ENCODE measurements around the gene ZNF543.

Gene ZNF543

DNA sequence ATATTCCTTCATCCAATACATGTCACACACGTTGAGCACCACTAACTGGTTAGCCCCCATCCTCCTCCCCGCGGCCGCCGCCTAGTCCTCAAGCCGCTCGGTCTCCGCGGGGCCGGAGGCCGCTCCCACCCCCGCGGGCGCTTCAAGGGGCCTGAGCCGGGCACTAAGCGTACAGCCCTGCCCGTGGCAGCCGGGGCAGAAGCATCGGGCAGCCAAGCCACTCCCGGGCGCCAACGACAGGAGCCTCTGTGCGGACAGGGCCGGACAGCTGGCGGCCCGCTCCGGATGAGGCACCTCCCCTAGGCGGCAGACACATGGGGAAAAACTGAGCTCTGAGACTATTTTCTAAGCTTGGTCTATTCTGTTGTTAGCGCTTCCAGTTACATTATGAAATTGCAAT lies 2.8 kb upstream of the ZNF543 start:
- DNase-seq (ENCODE audit: low read depth): no peak
- H3K4me3 ChIP-seq (replicated peaks; ENCODE audit: low read depth, low read length): peak overlapping the region; percentile 29
- TF ChIP-seq, protein P1, sequence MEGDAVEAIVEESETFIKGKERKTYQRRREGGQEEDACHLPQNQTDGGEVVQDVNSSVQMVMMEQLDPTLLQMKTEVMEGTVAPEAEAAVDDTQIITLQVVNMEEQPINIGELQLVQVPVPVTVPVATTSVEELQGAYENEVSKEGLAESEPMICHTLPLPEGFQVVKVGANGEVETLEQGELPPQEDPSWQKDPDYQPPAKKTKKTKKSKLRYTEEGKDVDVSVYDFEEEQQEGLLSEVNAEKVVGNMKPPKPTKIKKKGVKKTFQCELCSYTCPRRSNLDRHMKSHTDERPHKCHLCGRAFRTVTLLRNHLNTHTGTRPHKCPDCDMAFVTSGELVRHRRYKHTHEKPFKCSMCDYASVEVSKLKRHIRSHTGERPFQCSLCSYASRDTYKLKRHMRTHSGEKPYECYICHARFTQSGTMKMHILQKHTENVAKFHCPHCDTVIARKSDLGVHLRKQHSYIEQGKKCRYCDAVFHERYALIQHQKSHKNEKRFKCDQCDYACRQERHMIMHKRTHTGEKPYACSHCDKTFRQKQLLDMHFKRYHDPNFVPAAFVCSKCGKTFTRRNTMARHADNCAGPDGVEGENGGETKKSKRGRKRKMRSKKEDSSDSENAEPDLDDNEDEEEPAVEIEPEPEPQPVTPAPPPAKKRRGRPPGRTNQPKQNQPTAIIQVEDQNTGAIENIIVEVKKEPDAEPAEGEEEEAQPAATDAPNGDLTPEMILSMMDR (IDR thresholded peaks at IDR 0.05; ENCODE audit: low read length, missing control alignments): no peak

DNA sequence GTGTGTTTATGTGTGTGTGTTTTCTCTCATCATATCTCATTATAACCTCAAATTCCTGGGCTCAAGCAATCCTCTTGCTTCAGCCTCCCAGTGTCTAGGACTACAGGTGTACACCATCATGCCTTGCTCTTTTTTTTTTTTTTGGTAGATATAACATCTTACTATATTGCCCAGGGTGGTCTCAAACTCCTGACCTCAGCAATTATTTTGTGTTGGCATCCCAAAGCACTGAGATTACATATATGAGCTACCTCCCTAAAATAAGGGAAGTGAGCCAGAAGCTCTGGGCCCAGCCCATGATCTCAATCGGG lies 448 bp upstream of the ZNF543 start:
- DNase-seq (ENCODE audit: low read depth): no peak
- TF ChIP-seq, protein P1 (IDR thresholded peaks at IDR 0.05; ENCODE audit: low read length, missing control alignments): no peak
- peak overlapping the region; percentile 66 for H3K4me3 ChIP-seq (replicated peaks; ENCODE audit: low read depth, low read length)

- H3K4me3 ChIP-seq (replicated peaks; ENCODE audit: low read depth, low read length): peak overlapping the region; percentile 66
- DNase-seq (ENCODE audit: low read depth): no peak
- TF ChIP-seq, protein P1 (IDR thresholded peaks at IDR 0.05; ENCODE audit: low read length, missing control alignments): no peak
Observed at GRCh38 chr19:57321116-57321515, 844 bp downstream of the ZNF543 start.

DNA sequence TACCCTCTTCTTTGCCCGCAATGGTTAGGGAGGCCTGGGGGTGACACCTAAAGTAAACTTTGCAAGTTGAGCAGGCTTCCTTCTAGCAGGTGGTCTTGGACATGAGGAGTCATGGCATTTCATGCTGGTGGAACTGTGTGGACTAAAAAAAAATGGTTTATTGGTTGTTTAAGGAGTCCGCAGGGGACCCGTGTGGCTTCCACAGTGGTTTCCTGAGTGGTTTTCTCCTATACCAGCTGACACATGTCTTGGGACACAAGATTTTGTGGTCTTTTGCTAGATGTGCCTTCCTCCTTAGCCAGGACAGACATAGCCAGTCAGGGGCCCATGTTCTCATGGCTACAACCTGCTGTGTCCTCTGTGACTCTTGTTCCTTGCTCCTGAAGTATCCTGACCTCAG lies 1.5 kb downstream of the ZNF543 start:
- TF ChIP-seq, protein P1 (IDR thresholded peaks at IDR 0.05; ENCODE audit: low read length, missing control alignments): no peak
- DNase-seq (ENCODE audit: low read depth): no peak
- H3K4me3 ChIP-seq (replicated peaks; ENCODE audit: low read depth, low read length): peak overlapping the region; percentile 66

GRCh38 chr19:57324992-57325391 lies 4.7 kb downstream of the ZNF543 start:
- no peak overlapping the region for H3K4me3 ChIP-seq (replicated peaks; ENCODE audit: low read depth, low read length)
- TF ChIP-seq, protein P1 (IDR thresholded peaks at IDR 0.05; ENCODE audit: low read length, missing control alignments): no peak
- no peak for DNase-seq (ENCODE audit: low read depth)

GRCh38 chr19:57327993-57328392 lies 7.7 kb downstream of the ZNF543 start:
- H3K4me3 ChIP-seq (replicated peaks; ENCODE audit: low read depth, low read length): no peak overlapping the region
- DNase-seq (ENCODE audit: low read depth): no peak
- TF ChIP-seq, protein P1 (IDR thresholded peaks at IDR 0.05; ENCODE audit: low read length, missing control alignments): no peak

GRCh38 chr19:57334191-57334590 lies 13.9 kb downstream of the ZNF543 start:
- no peak overlapping the region for H3K4me3 ChIP-seq (replicated peaks; ENCODE audit: low read depth, low read length)
- TF ChIP-seq, protein P1 (IDR thresholded peaks at IDR 0.05; ENCODE audit: low read length, missing control alignments): no peak
- DNase-seq (ENCODE audit: low read depth): peak; percentile 26

Data from fibroblast of pulmonary artery (primary cell).